DND-41 (cell line): ENCODE results near the gene MOBP.

ENCODE experiments used
- EZH2 ChIP-seq: IDR thresholded peaks from 3 replicates; pipeline ENCODE4 v1.6.1; 2012; ENCODE audit warnings: borderline replicate concordance, low read depth, mild to moderate bottlenecking, moderate library complexity, low read length, inconsistent platforms; ENCODE audit not compliant: severe bottlenecking
- TF ChIP-seq, protein P1 (sequence below): IDR thresholded peaks from 2 replicates; pipeline ENCODE4 v1.5.1; 2012; ENCODE audit warnings: borderline replicate concordance, low read length, moderate library complexity, mild to moderate bottlenecking; ENCODE audit not compliant: poor library complexity, severe bottlenecking; ENCODE audit errors: extremely low read depth

DNA sequence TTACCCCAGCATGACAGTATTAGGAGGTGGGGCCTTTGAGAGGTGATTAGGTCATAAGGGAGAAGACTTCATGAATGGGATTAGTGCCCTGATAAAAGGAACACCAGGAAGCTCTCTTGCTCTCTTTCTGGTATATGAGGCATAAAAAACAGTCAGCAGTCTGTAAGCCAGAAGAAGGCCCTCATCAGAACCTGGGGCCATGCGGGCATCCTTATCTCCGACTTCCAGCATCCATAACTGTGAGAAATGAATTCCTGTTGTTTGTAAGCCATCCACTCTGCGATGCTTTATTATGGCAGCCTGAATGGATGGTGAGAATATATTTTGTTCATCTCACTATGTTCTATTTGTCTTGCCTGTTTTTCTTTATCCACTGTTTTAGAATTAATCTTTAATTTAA, 17.7 kb upstream of the MOBP start:
- TF ChIP-seq, protein P1, sequence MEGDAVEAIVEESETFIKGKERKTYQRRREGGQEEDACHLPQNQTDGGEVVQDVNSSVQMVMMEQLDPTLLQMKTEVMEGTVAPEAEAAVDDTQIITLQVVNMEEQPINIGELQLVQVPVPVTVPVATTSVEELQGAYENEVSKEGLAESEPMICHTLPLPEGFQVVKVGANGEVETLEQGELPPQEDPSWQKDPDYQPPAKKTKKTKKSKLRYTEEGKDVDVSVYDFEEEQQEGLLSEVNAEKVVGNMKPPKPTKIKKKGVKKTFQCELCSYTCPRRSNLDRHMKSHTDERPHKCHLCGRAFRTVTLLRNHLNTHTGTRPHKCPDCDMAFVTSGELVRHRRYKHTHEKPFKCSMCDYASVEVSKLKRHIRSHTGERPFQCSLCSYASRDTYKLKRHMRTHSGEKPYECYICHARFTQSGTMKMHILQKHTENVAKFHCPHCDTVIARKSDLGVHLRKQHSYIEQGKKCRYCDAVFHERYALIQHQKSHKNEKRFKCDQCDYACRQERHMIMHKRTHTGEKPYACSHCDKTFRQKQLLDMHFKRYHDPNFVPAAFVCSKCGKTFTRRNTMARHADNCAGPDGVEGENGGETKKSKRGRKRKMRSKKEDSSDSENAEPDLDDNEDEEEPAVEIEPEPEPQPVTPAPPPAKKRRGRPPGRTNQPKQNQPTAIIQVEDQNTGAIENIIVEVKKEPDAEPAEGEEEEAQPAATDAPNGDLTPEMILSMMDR: no peak
- no peak for TF ChIP-seq EZH2
